SK-MEL-5 (cell line): ENCODE results near the gene MAP2K6. TPM values are rescaled to one million over a fixed set of nuclear protein-coding genes. Genes with fewer than 3 reads are reported as not detected.
A peak's percentile ranks its signal among the peaks of the same experiment; 100 is the strongest.

Experiments used
- DNase-seq: peaks from one replicate; pipeline ENCODE4 v3.0.0-alpha.2; 2016; ENCODE audit warnings: low read depth, low spot score
- in situ Hi-C: cut with HindIII; loops from 2 replicates; pipeline ENCODE4 v1.10.0; 2016; ENCODE audit warnings: low sequenced_read_pairs, high pct_unique_total_duplicates, low pct_unique_long_range_greater_than_20kb
- total RNA-seq: library from RNA; depleted of rRNA; stranded (reverse); fragments of >200 nt; shearing (Covaris generic); gene quantifications from 2 replicates; pipeline ENCODE4 v1.2.3, GENCODE V29; 2014

Gene MAP2K6
- total RNA-seq, 1 experiment from 2014 or later = 12.2 TPM

DNA sequence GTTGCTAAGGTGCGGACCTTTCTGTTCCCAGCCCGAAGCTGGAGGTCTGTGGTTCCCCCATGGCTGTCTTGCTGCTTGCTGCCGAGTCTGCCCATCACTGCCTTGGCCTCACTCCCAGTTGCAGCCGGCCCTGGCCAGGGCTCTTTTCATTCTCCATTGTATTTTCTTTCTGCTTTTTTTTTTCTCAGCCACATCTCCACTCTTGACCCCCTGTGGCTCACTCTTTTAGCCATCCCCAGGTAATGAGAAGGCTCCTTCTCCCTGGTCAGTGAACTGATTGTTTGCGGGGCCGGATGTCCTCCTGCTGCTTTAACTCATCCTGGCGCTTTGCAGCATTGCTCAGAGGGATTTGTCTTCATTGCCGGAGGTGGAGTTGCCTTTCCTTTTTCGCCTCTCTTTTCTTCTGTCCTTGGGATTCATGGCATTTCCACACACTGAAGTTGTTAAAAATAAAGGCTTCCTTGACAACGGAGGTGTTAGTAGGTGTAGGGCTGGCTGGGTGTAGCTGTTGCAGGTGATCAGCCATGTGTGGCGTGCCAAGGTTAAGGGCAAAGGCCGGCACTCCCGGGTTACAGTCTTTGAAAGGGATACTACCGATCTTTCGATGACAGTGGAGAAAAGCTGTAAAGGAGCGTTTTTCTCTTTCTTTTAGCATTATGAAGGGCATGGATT is 34.1 kb downstream of the MAP2K6 start:
- in situ Hi-C loops = no loop called here
- DNase-seq = peak; percentile 28

DNA sequence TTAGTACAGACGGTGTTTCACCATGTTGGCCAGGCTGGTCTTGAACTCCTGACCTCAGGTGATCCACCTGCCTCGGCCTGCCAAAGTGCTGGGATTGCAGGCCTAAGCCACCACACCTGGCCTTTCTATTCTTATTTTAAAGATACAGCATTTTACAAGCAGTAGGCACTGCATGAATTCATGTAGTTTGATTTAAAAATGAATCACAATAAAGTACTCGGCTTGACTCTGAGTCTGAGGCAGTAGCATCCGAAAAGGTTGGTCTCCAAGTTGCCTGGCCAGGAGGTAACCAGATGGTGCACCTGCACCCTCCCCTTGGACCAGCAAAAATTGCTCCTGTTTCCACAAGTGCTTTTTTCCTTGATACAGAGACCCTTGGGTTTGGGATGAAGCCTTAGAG is 35.6 kb downstream of the MAP2K6 start:
- no peak for DNase-seq
- in situ Hi-C loops = no loop called here

DNA sequence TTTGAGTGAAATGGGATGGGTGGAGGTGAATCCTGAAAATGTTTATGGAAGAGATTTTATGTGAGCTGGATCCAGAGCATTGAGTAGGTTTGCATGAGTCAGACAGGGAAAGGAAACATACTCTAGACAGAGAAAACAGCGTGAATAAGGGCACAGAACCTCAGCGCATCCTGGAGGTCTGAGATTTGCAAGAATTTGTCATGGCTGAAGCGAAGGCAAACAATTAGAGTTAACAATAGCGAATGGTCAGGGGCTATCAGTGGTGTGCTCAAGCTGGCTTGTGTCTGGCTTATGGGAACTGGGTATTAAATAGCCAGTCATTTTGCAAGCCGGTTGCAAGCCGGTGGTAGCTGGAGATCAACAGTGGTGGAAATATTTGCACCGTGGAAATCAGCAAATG is 36.4 kb downstream of the MAP2K6 start:
- no peak for DNase-seq
- in situ Hi-C loops = no loop called here

DNA sequence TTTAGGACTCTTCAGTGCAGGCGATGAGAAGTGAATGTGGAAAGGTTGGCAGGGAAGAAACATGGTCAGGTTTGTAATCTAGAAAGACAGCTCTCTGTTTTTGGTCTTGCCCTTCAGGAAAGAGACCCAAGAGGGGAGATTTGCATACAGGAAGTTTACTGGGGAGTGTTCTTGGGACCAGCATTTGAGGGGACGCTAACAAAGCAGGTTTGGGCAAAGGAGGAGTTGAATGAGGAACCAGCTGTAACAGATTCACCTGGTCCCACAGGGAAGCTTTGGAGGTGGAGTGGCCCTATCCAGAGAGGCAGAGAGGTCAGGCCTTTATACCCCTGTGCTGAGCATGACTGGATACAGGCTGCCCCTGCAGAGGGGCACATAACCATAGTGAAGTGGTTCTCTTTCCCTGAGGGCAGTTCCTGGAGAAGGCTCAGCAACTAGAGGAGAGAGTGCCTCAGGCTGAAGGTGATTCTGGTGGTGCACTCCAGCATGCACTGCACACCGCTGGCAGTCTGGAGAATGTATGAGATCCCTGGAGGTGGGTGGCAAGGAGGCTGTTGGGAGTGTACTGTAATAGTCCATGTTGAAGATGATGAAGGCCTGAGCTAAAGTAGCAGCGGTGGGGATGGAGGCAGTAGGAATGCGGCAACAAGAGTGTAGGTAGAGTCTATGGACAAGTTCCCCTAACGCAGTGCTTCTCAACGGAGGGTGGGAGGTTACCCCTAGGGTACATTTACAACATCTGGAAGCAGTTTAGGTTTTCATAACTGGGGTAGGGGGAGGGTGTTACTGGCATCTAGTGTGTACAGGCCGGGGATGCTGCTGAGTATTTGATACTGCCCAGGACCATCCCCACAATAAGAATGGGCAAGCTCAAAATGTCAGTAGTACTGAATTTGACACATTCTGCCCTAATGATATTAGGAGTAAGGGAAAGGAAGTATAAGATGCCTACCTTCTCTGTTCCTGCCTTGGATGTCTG is 37.2 kb downstream of the MAP2K6 start:
- DNase-seq = no peak
- in situ Hi-C loops = no loop called here

DNA sequence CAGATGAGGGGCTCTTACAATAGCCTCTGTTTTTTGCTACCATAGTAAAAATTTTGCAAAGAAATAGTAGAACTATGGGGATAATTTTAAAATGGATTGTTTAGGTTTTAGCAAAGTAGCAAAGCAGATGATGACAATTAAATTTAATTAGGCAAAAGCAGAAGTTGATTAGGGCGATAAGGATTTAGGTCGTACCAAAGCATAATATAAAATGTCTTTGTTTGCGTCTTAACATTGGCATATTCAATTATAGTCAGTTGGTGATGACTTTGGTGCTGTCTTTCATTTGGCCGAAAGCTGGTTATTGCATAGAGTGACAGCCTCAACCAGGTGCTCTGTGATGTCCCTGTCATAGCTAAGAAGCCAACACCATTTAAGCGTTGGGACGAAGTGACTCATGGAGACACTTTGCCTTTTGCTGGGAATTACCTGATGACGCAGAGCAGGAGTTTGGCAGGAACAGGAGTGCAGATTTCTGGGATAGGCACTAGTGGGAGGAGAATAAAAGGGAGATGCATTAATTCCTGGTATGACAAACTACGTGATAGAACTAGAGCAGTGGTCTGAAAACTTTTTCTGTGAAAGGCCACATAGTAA is 38.3 kb downstream of the MAP2K6 start:
- in situ Hi-C loops = no loop called here
- no peak for DNase-seq

DNA sequence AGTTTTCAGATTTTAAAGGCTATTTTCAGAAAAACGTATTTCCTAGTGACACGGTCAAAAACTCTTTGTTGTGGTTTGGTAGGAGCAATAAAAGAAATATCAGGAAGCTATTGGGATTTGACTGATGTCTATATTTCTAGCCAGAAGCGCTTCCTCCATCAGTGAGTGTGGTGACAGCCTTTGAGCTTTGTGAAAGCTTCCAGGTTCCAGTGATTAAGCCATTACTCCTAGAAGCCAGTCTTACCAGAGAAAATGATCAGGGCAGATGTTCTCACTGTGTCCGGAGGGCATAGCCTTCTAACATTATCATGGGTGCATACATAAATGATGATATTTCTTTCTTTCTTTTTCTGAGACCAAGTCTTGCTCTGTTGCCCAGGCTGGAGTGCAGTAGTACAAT is 39.6 kb downstream of the MAP2K6 start:
- in situ Hi-C loops = no loop called here
- DNase-seq = no peak

DNA sequence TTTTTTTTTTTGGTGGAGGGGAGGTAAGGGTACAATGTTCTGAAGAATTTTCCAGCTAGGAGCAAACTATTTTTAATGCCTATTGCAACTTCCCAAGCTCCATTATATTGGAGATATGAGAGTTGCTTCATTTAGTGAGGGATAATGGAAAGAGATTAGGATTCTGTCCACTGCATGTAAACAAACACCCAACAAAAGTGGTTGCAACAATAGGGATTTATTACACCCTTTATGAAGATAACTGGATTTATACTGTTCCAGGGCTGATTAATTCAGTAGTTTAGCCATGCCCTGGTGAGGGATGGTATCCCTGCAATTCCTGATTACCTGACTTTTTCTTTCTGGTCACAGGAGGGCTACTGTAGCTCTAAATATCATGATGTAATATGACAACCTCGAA is 40.5 kb downstream of the MAP2K6 start:
- in situ Hi-C loops = no loop called here
- no peak for DNase-seq

GRCh38 chr17:69457603-69458002 is 43.1 kb downstream of the MAP2K6 start:
- in situ Hi-C loops = no loop called here
- DNase-seq = no peak

GRCh38 chr17:69460963-69461922 is 46.7 kb downstream of the MAP2K6 start:
- in situ Hi-C loops = no loop called here
- DNase-seq = no peak

GRCh38 chr17:69461951-69462369 is 47.5 kb downstream of the MAP2K6 start:
- in situ Hi-C loops = no loop called here
- DNase-seq = no peak

DNA sequence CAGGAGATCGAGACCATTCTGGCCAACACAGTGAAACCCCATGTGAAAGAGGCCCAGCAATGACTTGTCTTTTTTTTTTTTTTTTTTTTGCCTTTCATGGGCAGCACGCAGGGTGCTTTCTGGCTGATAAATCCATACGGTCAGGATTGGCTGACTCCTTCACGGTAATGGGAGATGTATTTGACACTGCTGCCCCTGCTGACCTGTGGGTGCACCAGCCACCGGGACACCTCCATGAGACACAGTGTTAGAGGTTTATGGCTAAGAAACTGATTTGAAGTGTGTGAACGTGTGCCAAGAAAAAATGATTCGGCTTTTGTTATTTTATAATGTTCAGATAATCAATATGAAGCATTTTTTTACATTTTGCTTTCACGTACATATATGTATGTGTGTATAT is 48.4 kb downstream of the MAP2K6 start:
- DNase-seq = no peak
- in situ Hi-C loops = no loop called here

GRCh38 chr17:69466451-69466850 is 52.0 kb downstream of the MAP2K6 start:
- in situ Hi-C loops = no loop called here
- no peak for DNase-seq

- peak; percentile 37 for DNase-seq
- in situ Hi-C loops = no loop called here
These were observed 52.6 kb downstream of the MAP2K6 start for GRCh38 chr17:69466905-69467667.

- DNase-seq = no peak
- in situ Hi-C loops = no loop called here
These were observed 53.7 kb downstream of the MAP2K6 start for GRCh38 chr17:69468207-69468606.

- DNase-seq = no peak
- in situ Hi-C loops = no loop called here
These were observed 56.2 kb downstream of the MAP2K6 start for GRCh38 chr17:69470702-69471101.

DNA sequence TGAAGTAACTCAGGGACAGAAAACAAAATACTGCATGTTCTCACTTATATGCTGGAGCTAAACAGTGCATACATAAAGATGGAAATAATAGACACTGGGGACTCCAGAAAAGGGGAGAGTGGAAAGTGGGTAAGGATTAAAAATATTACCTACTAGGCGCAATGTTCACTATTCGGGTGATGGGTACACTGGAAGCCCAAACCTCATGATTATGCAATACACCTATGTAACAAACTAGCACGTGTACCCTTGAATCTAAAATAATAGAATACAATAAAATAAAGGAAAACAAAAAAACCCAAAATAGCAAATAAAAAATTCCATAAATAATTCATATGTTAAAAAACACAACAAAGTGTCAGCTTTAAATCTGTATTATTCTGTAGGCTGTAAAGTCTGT is 56.9 kb downstream of the MAP2K6 start:
- DNase-seq = no peak
- in situ Hi-C loops = no loop called here
